Measurements from ENCODE around the gene TNFRSF6B.
"Not testable (repeated sequence)": the region's sequence is repeated elsewhere in the genome, so short reads cannot be mapped to it uniquely, and the experiment has no call there.

TNFRSF6B gene

DNA sequence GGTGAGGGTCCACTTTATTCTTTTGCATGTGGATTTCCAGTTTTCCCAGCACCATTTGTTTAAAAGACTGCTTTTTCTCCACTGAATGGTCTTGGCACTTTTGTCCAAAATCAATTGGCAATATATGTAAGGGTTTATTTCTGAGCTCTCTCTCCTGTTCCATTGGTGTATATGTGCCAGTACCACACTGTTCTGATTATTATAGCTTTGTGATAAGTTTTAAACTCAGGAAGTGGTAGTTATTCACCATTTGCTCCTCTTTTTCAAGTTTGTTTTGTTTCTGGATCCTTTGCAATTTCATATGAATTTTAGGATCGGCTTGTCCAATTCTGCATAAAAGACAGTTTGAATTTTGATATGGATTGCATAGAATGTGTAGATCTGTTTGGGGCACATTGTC, 15.7 kb downstream of the TNFRSF6B start:
- no peak for DNase-seq

DNA sequence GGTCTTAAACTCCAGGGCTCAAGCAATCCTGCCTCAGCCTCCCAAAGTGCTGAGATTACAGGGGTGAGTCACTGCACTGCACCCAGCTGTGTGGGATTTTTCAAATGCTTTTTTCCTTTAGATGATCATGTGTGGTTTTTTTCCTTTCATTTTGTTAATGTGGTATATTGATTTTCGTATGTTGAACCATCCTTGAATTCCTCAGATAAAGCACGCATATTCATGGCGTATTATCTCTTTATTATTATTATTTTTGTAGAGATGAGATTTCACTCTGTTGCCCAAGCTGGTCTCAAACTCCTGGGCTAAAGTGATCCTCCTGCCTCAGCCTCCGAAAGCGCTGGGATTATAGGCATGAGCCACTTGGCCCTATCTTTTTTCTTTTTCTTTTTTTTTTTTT, 18.4 kb downstream of the TNFRSF6B start:
- no peak for DNase-seq

DNA sequence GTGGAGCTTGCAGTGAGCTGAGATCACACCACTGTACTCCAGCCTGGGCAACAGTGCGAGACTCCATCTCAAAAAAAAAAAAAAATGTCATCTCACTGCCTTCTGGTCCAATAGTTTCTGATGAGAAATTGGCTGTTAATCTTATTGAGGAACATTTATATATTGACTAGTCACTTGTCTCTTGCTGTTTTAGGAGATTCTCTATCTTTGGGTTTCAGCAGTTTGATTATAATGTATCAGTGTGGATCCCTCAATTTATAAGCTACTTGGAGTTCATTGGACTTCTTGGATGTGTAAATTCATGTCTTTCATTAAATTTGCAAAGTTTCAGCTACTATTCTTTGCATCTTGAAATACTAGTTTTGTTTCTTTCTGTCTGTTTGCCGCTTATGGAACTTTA, 22.5 kb downstream of the TNFRSF6B start:
- no peak for DNase-seq

DNA sequence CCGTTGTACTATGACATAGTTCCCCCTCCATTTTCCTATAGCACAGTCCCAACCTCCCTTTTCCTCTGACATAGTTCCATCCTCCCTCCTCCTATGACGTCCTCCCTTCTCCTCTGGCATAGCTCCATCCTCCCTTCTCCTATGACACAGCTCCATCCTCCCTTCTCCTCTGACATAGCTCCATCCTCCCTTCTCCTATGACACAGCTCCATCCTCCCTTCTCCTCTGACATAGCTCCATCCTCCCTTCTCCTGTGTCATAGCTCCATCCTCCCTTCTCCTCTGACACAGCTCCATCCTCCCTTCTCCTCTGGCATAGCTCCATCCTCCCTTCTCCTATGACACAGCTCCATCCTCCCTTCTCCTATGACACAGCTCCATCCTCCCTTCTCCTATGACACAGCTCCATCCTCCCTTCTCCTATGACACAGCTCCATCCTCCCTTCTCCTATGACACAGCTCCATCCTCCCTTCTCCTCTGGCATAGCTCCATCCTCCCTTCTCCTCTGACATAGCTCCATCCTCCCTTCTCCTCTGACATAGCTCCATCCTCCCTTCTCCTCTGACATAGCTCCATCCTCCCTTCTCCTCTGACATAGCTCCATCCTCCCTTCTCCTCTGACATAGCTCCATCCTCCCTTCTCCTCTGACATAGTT, 26.6 kb downstream of the TNFRSF6B start:
- not testable (repeated sequence) for DNase-seq

DNA sequence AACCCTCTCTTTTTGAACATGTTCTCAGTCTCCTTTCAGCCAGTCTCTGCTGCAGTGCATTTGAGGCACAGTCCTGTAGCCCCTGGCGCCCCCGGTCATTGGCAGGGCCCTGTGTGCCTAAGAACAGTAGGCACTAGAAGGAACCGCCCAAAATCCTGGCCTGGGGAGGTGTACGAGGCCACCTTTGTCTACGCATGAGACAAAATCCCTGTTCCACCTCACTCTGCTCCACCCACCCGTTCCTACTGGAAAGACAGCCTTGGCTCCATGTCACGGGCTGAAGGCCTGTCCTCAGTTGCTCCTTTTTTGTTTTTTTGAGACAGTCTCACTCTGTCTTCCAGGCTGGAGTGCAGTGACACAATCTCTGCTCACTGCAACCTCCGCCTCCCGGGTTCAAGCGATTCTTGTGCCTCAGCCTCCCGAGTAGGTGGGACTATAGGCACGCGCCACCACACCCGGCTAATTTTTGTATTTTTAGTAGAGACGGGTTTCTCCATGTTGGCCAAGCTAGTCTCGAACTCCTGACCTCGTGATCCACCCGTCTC, 33.8 kb downstream of the TNFRSF6B start:
- not testable (repeated sequence) for DNase-seq

DNA sequence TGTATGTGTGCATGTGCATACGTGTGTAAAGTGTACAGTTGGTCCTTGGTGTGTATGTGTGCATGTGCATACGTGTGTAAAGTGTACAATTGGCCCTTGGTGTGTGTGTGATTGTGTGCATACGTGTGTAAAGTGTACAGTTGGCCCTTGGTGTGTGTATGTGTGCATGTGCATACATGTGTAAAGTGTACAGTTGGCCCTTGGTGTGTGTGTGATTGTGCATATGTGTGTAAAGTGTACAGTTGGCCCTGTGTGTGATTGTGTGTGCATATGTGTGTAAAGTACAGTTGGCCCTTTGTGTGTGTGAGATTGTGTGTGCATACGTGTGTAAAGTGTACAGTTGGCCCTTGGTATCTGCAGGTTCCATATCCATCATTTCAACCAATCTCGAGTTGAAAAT, 35.0 kb downstream of the TNFRSF6B start:
- no peak for DNase-seq

DNA sequence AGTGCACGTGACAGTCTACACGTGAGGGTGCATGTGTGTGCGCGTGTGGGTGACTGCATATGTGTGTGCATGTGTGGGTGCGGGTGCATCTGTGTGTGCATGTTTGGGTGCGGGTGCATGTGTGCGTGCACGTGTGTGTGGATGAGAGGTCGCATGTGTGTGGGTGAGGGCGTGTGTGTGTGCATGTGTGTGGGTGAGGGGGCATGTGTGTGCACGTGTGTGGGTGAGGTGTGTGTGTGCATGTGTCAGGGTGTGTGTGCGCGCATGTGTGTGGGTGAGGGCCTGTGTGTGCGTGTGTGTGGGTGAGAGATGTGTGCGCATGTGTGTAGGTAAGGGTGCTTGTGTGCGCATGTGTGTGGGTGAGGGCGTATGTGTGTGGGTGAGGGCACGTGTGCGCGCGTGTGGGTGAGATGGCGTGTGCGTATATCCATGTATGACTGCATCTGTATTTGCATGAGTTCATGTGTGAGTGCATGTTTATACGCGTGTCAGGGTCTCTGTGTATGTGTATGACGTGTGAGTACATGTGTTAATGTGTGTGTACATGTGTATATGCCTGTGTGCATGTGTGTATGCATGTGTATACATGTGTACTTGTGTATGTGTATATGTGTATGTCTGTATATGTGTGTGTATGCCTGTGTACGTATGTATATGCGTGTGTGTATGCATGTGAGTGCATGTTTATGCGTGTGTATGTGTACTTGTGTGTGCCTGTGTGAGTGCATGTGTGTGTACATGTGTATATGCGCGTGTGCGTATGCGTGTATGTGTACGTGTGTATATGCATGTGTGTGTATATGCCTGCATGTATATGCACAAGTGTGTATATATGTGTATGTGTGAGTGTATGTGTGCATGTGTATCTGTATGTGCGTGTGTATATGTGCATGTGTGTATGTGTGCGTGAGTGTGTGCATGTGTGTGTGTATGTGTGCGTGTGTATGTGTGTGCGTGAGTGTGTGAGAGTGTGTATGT, 36.0 kb downstream of the TNFRSF6B start:
- DNase-seq: no peak

DNA sequence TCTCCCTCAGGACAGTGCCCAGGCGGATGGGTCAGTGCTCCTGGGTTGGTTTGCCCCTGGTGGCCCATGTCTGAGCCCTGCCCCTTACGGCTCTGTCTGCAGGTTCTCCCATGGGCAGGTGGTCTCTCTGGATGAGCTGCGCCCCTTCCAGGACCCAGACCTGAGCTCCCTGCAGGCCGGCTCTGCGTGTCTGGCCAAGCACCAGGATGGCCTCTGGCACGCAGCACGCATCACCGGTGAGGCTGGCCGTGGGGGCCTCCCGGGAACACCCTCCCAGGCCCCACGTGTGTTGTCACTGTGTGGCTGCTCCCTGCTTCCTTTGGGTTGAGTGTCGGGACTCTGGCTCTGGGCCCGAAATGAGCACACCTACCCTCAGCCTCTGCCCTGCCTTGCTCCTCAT, 36.7 kb downstream of the TNFRSF6B start:
- no peak for DNase-seq

DNA sequence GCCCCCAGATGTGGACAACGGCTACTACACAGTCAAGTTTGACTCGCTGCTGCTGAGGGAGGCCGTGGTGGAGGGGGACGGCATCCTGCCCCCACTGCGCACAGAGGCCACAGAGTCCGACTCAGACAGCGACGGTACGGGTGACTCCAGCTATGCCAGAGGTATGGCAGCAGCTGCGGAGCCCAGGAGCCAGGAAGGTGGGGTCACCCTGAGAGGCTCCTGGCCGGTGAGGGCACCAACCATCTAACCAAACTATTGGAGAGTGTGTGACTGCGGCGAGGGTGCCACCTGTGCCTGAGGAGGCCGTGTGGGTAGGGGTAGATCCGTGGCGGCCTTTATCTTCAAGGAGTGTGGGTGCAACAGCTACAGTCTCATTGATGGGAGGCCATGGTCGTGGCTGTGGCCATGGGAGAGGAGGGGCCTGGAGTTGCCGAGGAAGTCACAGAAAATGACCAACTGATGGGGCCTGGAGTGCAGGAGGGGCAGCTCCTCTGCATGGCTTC, 37.2 kb downstream of the TNFRSF6B start:
- no peak for DNase-seq

DNA sequence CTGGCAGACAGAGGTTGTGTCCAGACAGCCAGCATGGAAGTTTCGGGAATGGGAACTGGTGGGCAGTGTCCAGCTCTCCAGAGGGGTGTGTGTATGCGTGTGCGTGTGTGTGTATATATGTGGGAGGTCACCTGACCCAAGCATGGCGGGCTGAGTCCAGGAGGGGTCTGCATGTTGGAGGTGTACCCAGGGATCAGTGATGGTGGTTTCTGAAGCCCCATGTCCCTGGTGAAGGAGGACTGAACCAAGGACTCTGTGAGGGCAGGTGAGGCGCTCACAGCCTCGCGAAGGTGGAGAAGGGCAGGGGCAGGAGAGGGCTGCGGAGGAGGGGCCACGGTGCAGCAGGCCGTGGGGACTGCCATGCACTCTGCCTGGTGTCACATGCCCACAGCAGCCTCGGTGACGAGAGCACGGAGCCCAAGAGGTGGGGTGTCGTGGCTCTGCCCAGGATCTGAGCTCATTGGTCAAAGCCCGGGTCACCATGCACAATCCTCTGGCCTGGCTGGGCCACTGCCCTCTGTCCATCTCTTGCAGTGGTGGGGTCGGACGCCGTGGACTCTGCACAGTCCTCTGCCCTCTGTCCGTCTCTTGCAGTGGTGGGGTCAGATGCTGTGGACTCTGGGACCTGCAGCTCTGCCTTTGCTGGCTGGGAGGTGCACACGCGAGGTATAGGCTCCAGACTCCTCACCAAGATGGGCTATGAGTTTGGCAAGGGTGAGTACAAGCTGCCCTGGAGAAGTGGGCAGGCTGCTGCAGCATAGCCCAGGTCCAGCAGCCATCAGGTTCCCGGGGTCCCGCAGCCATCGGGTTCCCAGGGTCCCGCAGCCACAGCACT, 37.9 kb downstream of the TNFRSF6B start:
- no peak for DNase-seq

DNA sequence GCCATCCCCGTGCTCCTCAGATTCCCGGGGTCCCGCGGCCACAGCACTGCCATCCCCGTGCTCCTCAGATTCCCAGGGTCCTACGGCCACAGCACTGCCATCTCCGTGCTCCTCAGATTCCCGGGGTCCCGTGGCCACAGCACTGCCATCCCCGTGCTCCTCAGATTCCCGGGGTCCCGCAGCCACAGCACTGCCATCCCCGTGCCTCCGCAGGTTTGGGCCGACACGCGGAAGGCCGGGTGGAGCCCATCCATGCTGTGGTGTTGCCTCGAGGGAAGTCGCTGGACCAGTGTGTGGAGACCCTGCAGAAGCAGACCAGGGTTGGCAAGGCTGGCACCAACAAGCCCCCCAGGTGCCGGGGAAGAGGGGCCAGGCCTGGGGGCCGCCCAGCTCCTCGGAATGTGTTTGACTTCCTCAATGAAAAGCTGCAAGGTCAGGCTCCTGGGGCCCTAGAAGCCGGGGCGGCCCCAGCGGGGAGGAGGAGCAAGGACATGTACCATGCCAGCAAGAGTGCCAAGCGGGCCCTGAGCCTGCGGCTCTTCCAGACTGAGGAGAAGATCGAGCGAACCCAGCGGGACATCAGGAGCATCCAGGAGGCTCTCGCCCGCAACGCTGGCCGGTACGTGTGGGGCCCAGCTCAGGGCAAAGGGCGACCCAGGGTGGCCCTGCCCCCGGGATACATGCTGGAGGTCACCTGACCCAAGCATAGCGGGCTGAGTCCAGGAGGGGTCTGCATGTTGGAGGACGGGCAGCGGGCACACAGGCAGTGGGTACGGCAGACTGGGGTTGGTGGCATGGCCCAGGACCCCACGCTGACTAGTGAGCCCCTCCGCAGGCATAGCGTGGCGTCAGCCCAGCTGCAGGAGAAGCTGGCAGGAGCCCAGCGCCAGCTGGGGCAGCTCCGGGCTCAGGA, 38.8 kb downstream of the TNFRSF6B start:
- no peak for DNase-seq

DNA sequence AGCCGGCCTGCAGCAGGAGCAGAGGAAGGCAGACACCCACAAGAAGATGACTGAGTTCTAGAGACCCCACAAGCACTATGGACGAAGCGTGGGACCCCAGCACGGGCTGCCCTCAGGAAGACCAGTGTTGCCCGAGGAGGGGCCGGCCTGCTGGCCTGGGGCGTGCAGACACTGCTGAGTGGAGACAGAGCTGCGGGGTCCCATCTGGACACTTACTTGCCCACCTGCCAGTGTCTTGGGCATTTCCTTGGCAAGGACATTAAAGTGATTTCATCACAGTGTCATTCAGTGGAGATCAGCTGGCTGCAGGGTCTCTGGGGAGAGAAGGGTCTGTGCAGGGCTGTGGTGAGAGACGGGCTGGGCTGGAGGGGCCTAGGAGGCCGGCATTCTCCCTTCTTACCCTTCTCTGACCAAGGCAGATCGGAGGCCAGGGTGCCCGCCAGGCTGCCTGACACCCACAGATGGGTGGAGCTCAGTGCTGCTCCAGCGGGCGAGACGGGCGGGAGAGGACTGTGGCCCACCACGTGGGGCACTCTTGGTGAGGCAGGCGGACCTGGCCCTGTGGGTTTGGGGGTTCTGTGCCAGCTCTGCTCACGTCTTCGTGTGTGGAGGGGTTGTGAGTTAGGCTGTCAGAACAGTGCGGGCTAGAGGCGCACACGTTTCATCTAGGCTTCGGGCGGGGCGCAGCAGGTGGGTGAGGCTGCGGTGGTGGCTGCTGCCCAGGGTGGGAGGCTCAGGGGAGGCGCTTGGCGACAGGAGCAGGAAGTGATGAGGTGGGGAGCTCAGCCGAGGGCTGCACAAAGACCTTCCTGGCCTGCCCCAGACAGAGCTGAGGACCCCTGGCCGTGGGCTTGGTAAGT, 39.6 kb downstream of the TNFRSF6B start, which contains the start of gene LIME1:
Gene LIME1 (plus strand): TSS at position 806 of the 860 bp plus-strand sequence. CDS start 886 bp downstream, outside the sequence.
- DNase-seq: no peak

DNA sequence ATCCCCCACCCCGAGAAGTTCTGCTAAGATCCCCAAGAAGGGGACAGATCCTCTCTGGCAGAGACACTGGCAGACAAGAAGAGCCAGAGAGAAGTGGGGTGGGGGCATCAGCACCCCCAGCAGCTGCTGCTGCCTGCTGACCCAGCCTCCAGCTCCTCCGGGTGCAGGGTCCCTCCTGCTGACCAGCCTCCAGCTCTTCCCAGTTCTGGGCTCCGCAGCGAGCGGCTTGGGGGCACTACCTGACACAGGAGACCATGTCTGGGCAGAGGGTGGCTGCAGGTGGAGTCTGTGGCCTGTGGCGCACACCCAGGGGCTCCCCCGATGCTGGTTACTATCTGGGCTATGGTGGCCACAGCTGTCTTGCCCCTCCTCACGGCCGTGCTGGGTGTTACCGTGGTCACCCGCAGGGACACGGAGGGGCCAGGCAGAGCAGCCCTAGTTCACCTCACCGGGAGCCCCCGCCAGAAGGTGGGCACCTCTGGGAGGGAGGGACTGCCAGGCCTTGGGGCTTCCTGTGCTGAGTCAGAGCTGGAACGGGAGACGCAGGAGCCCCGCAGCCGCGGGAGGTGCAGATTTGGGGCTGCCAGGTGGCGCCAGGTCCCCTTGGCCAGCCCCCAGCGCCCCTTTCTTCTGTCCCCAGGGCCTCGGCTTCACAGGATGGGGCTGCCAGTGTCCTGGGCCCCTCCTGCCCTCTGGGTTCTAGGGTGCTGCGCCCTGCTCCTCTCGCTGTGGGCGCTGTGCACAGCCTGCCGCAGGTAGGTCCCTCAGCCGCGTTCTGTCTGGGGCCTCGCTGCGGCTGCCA, 40.6 kb downstream of the TNFRSF6B start:
- no peak for DNase-seq

DNA sequence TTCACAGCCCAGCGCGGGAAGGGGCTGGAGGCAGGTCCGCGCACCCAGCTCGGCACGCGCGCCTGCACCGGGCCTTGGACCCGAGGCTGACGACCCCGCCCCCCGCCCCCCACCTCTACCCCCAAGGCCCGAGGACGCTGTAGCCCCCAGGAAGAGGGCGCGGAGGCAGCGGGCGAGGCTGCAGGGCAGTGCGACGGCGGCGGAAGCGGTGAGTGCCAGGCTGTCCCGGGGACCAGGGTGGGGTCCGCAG, 41.2 kb downstream of the TNFRSF6B start:
- DNase-seq: no peak

DNA sequence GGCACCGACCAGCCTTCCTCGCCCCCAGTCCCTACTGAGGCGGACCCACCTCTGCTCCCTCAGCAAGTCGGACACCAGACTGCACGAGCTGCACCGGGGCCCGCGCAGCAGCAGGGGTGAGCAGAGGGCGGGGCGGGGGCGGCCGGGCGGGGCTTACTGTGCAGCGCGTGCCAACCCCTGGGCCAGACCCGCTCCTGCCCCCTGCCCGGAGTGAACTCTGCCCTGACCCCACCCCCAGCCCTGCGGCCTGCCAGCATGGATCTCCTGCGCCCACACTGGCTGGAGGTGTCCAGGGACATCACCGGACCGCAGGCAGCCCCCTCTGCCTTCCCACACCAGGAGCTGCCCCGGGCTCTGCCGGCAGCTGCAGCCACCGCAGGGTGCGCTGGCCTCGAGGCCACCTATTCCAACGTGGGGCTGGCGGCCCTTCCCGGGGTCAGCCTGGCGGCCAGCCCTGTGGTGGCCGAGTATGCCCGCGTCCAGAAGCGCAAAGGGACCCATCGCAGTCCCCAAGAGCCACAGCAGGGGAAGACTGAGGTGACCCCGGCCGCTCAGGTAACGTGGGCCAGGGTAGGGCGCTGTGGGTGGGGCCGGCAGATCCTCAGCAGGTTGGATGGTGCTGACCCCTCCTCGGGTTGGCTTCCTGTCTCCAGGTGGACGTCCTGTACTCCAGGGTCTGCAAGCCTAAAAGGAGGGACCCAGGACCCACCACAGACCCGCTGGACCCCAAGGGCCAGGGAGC, 41.7 kb downstream of the TNFRSF6B start:
- DNase-seq: no peak

DNA sequence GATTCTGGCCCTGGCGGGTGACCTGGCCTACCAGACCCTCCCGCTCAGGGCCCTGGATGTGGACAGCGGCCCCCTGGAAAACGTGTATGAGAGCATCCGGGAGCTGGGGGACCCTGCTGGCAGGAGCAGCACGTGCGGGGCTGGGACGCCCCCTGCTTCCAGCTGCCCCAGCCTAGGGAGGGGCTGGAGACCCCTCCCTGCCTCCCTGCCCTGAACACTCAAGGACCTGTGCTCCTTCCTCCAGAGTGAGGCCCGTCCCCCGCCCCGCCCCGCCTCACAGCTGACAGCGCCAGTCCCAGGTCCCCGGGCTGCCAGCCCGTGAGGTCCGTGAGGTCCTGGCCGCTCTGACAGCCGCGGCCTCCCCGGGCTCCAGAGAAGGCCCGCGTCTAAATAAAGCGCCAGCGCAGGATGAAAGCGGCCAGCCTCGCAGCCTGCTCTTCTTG, 42.3 kb downstream of the TNFRSF6B start:
- DNase-seq: no peak

DNA sequence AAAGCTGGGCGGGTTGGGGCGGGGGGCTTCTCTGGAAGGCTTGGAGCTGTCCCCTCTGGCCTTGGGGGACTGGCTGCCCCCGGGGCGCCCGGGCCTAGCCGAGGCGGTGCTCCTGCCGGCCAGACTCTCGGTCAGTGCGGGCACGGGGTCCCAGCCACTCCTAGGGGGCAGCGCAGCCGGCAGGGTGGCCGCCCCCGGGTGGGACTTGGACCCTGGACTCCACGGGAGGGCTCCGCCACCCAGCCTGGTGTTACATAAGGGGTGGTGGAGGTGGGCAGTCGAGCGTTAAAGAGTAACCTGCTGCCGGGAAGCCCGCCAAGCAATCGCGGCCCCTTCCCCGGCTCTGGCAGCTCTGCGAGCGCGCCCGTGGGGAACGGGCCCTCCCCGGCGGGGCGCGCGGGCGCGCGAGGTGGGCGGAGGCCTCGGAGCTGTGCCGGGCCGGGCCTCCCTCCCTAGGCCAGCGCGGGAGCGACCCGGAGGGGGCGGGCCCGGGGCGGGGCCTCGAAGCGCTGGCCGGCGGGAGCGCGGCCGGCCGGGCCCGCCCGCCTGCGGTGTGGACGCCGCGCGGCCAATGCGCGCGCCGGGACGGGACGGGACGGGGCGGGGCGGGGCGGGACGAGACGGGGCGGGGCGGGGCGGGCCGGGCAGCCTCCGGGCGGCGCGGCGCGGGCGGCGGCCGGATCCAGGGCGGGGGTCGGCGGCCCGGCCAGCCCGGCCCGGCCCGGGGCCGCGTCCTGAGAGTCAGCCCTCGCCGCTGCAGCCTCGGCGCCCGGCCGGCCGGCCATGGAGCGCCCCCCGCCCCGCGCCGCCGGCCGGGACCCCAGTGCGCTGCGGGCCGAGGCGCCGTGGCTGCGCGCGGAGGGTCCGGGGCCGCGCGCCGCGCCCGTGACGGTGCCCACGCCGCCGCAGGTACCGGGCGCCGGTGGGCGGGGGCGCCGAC, 42.9 kb downstream of the TNFRSF6B start, which contains the start of gene SLC2A4RG:
Gene SLC2A4RG (plus strand): TSS at position 647 of the 940 bp plus-strand sequence. CDS start 137 bp downstream, at position 784.
- DNase-seq: peak; percentile 41

Data from amniotic stem cell (primary cell).